OCI-LY3 (cell line): ENCODE results near the gene AKAP1.
A peak's percentile ranks its signal among the peaks of the same experiment; 100 is the strongest.
"Not testable (repeated sequence)": the region's sequence is repeated elsewhere in the genome, so short reads cannot be mapped to it uniquely, and the experiment has no call there.

Experiments
- H2AFZ ChIP-seq: fragments of 200-600, 300-600 bp; shearing (Covaris generic); 2 replicates; pipeline ENCODE4 v1.6.0; 2014; ENCODE audit warnings: antibody characterized with exemption, low read depth, low read length
- H3K27ac ChIP-seq: fragments of 200-600, 300-600 bp; sonication (generic); 2 replicates; pipeline ENCODE4 v1.5.1; 2014; ENCODE audit warnings: mild to moderate bottlenecking, low read length, moderate library complexity, mixed read lengths
- H3K27me3 ChIP-seq: fragments of 200-600, 300-600 bp; sonication (generic); 2 replicates; pipeline ENCODE4 v1.6.1; 2014; ENCODE audit warnings: low read depth, low read length, mixed read lengths
- H3K36me3 ChIP-seq: fragments of 200-600, 300-600 bp; sonication (generic); replicated peaks from 2 replicates; pipeline ENCODE3; 2014; ENCODE audit warnings: low read depth, low read length, mixed read lengths
- H3K4me1 ChIP-seq: fragments of 300-600, 200-600 bp; sonication (generic); 2 replicates; pipeline ENCODE4 v1.6.1; 2014; ENCODE audit warnings: low read length, mixed read lengths
- H3K4me2 ChIP-seq: fragments of 200-600, 300-600 bp; sonication (generic); 2 replicates; pipeline ENCODE4 v1.6.1; 2014; ENCODE audit warnings: low read length, mixed read lengths
- H3K4me3 ChIP-seq: fragments of 300-600, 200-600 bp; sonication (generic); 2 replicates; pipeline ENCODE4 v1.5.1; 2014; ENCODE audit warnings: antibody characterized with exemption, mild to moderate bottlenecking, low read length, moderate library complexity
- H3K79me2 ChIP-seq: fragments of 300-600, 200-600 bp; shearing (Covaris generic); 2 replicates; pipeline ENCODE4 v1.6.1; 2014; ENCODE audit warnings: mild to moderate bottlenecking, low read length, mixed read lengths
- H3K9ac ChIP-seq: fragments of 300-600, 200-600 bp; shearing (Covaris generic); 2 replicates; pipeline ENCODE4 v1.6.0; 2014; ENCODE audit warnings: mild to moderate bottlenecking, low read length, moderate library complexity
- H3K9me3 ChIP-seq: fragments of 200-600, 300-600 bp; shearing (Covaris generic); 2 replicates; pipeline ENCODE4 v1.6.1; 2014; ENCODE audit warnings: low read length, mixed read lengths; ENCODE audit not compliant: insufficient read depth
- H4K20me1 ChIP-seq: fragments of 200-600, 300-600 bp; sonication (generic); 2 replicates; pipeline ENCODE4 v1.6.1; 2016; ENCODE audit warnings: low read length, mixed read lengths; ENCODE audit not compliant: insufficient read depth
- EZH2phosphoT487 ChIP-seq: fragments of 200-600 bp; shearing (Covaris generic); IDR thresholded peaks from 2 replicates; pipeline ENCODE4 v1.6.1; 2018; ENCODE audit warnings: antibody characterized with exemption, mixed run types, low read depth
- TF ChIP-seq, protein P1 (sequence below): fragments of 200-600, 300-600 bp; sonication (generic); IDR thresholded peaks from 2 replicates; pipeline ENCODE4 v1.5.1; 2014; ENCODE audit warnings: antibody characterized with exemption, low read length, low read depth

AKAP1 gene

DNA sequence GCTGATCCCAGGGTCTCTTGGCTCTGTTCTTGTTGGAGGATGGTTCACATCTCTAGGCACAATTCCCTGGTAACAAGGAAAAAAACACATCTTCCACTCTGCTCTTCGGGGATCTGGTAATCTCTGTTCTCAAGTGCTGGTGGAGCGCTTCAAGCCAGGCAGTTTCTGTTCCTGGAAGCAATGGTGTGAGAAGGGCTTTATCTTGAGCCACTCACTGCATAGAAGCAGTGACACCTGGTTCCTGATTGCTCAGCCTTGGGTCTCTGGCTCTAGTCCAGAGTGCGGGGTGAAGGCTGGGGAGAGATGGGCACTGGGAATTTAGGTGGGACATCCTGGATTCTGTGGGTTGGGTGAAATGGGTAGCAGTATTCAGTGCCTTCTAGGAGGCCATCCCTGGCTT lies 14.1 kb downstream of the AKAP1 start:
- Histone ChIP-seq H3K4me2 (peak overlapping the region; percentile 26; the same call in 1 of the 2 replicates), H3K4me1 (peaks cover 11% of the 10 kb centered on the region), H4K20me1 (peaks cover 69% of the 10 kb centered on the region), H3K9ac (no peak overlapping the region), H3K36me3 (no peaks in the 10 kb centered on the region), H3K79me2 (peaks cover 97% of the 10 kb centered on the region), H3K27me3 (no peaks in the 10 kb centered on the region), H3K9me3 (no peaks in the 10 kb centered on the region), H2AFZ (no peak overlapping the region), H3K27ac (no peak overlapping the region), H3K4me3 (no peak overlapping the region)
- TF ChIP-seq, protein P1, sequence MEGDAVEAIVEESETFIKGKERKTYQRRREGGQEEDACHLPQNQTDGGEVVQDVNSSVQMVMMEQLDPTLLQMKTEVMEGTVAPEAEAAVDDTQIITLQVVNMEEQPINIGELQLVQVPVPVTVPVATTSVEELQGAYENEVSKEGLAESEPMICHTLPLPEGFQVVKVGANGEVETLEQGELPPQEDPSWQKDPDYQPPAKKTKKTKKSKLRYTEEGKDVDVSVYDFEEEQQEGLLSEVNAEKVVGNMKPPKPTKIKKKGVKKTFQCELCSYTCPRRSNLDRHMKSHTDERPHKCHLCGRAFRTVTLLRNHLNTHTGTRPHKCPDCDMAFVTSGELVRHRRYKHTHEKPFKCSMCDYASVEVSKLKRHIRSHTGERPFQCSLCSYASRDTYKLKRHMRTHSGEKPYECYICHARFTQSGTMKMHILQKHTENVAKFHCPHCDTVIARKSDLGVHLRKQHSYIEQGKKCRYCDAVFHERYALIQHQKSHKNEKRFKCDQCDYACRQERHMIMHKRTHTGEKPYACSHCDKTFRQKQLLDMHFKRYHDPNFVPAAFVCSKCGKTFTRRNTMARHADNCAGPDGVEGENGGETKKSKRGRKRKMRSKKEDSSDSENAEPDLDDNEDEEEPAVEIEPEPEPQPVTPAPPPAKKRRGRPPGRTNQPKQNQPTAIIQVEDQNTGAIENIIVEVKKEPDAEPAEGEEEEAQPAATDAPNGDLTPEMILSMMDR: no peak

DNA sequence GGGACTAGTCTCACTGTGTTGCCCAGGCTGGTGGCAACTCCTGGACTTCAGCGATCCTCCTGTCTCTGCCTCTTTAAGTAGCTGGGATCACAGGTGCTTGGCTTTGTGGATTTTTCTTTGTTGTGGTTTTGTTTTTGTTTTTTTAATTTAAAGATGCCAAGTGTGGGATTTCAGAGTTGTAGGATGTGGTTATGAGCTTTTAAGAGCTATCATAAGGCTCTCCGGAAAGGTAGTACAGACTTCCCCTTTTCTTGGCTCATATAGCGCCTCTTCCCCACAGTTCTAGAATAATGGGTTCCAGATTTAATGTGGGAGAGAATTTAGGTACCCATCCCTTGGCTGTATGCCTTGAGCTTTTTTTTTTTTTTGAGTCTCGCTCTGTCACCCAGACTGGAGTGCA lies 17.1 kb downstream of the AKAP1 start:
- Histone ChIP-seq H4K20me1 (peaks cover 58% of the 10 kb centered on the region), H2AFZ (no peak overlapping the region), H3K27ac (no peak overlapping the region), H3K36me3 (peaks cover 3% of the 10 kb centered on the region), H3K4me2 (no peak overlapping the region), H3K27me3 (no peaks in the 10 kb centered on the region), H3K9me3 (no peaks in the 10 kb centered on the region), H3K4me3 (no peak overlapping the region), H3K4me1 (peaks cover 11% of the 10 kb centered on the region), H3K79me2 (peaks cover 88% of the 10 kb centered on the region), H3K9ac (no peak overlapping the region)
- TF ChIP-seq, protein P1: no peak
- TF ChIP-seq EZH2phosphoT487: no peak

DNA sequence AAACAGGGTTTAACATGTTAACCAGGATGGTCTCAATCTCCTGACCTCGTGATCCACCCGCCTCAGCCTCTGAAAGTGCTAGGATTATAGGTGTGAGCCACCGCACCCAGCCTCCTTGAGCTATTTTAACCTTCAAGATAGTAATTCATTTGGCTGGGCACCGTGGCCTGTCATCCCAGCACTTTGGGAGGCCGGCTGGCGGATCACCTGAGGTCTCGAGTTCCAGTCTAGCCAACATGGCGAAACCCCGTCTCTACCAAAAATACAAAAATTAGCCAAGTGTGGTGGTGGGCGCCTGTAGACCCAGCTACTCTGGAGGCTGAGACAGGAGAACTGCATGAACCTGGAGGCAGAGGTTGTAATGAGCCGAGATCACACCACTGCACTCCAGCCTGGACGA lies 17.6 kb downstream of the AKAP1 start:
- H2AFZ ChIP-seq, H3K27ac ChIP-seq, H3K27me3 ChIP-seq, H3K9me3 ChIP-seq, H3K4me3 ChIP-seq, H3K4me2 ChIP-seq, H3K36me3 ChIP-seq, H3K9ac ChIP-seq: not testable (repeated sequence)
- peaks cover 53% of the 10 kb centered on the region for H4K20me1 ChIP-seq
- peaks cover 11% of the 10 kb centered on the region for H3K4me1 ChIP-seq
- peaks cover 83% of the 10 kb centered on the region for H3K79me2 ChIP-seq

DNA sequence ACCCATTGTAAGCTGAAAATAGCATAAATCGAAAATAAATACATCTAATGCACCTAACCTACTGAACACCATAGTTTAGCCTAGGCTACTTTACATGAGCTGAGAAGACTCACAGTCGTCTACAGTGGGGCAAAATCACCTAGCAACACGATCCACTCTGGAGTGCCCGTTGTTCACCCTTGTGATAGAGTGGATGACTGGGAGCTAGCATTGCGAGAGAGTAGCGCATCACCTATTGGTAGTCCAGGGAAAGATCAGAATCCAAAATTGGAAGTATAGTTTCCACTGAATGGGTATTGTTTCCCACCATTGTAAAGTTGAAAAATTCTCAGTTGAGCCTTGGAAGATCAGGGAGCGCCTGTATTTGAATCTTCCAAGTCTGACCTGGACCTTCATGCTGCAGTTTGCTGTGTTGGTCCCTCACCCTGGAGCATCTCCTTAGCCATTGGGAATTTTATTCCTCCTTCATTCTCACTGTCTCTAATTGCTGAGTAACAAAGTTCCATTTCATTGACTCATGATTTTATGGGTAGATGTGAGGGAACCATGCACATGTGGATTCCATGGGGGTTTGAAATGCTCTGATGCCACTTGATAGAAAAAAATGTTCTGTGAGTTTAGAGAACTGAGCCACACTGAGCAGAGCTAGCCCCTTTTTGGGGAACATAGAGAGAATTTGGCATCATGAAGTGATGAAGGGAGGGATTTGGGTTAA lies 19.6 kb downstream of the AKAP1 start:
- Histone ChIP-seq H3K4me2 (no peak overlapping the region), H2AFZ (no peak overlapping the region), H3K9me3 (no peaks in the 10 kb centered on the region), H3K4me3 (no peak overlapping the region), H3K36me3 (peaks cover 3% of the 10 kb centered on the region), H3K27me3 (no peaks in the 10 kb centered on the region), H3K9ac (no peak overlapping the region), H3K4me1 (peaks cover 3% of the 10 kb centered on the region; the same call in 1 of the 2 replicates), H4K20me1 (peaks cover 38% of the 10 kb centered on the region), H3K79me2 (peaks cover 72% of the 10 kb centered on the region), H3K27ac (no peak overlapping the region)
- no peak for TF ChIP-seq EZH2phosphoT487
- TF ChIP-seq, protein P1: no peak
